ENCODE data around the gene TFG.

The TFG gene

DNA sequence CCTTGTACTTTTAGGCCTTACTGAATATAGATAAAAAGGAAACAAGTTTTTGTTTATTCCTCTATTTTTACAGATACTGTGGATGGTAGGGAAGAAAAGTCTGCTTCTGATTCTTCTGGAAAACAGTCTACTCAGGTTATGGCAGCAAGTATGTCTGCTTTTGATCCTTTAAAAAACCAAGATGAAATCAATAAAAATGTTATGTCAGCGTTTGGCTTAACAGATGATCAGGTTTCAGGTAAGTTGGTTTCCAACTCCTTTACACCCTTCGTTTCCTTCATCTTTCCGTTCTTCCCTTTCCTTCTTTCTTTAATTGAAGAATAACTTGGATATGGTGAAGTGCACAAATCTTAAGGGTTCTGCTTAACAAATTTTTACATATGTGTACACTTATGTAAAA lies 23.1 kb downstream of the TFG start:
- DNase-seq (ENCODE audit: low read depth), result no peak
- H3K4me3 ChIP-seq (ENCODE audit: control insufficient read depth, low read depth, low read length), result no peak overlapping the region
- TF ChIP-seq, protein P1, sequence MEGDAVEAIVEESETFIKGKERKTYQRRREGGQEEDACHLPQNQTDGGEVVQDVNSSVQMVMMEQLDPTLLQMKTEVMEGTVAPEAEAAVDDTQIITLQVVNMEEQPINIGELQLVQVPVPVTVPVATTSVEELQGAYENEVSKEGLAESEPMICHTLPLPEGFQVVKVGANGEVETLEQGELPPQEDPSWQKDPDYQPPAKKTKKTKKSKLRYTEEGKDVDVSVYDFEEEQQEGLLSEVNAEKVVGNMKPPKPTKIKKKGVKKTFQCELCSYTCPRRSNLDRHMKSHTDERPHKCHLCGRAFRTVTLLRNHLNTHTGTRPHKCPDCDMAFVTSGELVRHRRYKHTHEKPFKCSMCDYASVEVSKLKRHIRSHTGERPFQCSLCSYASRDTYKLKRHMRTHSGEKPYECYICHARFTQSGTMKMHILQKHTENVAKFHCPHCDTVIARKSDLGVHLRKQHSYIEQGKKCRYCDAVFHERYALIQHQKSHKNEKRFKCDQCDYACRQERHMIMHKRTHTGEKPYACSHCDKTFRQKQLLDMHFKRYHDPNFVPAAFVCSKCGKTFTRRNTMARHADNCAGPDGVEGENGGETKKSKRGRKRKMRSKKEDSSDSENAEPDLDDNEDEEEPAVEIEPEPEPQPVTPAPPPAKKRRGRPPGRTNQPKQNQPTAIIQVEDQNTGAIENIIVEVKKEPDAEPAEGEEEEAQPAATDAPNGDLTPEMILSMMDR (conservative IDR thresholded peaks at IDR 0.05; ENCODE audit: control insufficient read depth, insufficient read depth, low read depth, low read length), result no peak

DNA sequence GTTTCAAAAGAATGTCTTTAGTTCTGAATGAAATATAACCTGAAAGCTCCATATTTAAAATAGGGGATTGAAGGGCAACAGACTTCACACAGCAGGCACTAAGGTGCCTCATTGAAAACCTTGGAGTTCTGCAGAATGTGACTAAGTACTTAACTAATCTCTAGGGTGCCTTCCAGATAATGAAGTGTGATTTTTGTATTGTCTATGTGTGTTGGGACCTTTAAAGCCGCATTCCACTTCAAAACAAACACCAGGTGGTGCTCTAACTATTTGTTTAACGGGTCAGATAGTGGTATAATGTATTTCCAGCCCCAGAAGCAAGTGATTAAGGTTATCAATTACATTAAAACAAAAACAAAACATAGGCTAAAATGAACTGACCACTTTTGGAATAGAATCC lies 28.0 kb downstream of the TFG start:
- DNase-seq (ENCODE audit: low read depth), result peak; percentile 46
- TF ChIP-seq, protein P1 (conservative IDR thresholded peaks at IDR 0.05; ENCODE audit: control insufficient read depth, insufficient read depth, low read depth, low read length), result peak; percentile 44
- no peak overlapping the region for H3K4me3 ChIP-seq (ENCODE audit: control insufficient read depth, low read depth, low read length)

DNA sequence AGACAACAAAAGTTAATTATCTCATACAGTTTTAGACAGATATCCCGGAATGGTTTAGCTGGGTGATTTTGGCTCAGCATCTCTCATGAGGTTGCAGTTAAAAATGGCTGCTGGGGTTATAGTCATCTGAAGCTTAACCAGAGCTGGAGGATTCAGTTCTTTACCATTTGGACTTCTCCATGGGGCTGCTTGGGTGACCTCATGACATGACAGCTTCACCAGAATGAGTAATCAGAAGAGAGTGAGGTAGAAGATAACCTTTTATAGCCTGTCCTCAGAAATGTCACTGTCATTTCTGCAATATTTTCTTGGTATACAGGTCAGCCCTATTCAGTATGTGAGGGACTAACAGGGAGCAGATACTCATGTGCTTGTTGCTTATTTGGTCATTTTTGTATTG lies 30.9 kb downstream of the TFG start:
- DNase-seq (ENCODE audit: low read depth), result peak; percentile 25
- no peak overlapping the region for H3K4me3 ChIP-seq (ENCODE audit: control insufficient read depth, low read depth, low read length)
- TF ChIP-seq, protein P1 (conservative IDR thresholded peaks at IDR 0.05; ENCODE audit: control insufficient read depth, insufficient read depth, low read depth, low read length), result no peak

DNA sequence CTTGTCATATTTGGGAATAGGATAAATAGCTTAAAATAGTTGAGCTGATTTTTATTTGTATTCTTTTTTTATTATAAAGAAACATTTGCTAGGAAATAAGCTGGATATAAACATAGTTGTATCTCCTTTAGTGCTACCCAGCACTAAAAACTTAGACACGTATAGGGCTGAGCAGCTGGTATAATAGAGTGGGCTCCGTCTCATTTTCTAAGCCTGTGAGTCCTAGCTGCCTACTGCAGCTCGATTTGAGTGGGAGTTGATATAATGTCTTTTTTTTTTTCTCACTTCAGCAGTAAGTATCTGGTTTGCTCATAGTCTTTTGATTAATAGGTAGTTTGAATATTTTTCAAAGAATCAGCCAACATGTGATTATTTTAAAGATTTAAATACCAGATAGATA lies 34.2 kb downstream of the TFG start:
- no peak overlapping the region for H3K4me3 ChIP-seq (ENCODE audit: control insufficient read depth, low read depth, low read length)
- no peak for DNase-seq (ENCODE audit: low read depth)
- TF ChIP-seq, protein P1 (conservative IDR thresholded peaks at IDR 0.05; ENCODE audit: control insufficient read depth, insufficient read depth, low read depth, low read length), result no peak

DNA sequence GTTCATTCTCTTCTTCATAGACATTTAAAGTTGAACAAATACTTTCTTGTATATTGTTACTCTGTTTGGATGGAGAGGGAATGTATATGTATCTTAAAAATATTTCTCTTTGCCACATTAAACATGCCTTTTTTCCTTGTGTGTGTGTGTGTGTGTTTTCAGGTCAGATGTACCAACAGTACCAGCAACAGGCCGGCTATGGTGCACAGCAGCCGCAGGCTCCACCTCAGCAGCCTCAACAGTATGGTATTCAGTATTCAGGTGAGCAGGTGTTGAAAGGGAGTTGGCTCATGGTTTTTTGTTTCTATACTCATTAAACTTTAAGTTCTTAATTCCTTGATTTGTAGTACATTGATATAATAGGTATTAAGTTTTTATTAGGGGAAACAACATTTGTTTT lies 35.4 kb downstream of the TFG start:
- no peak for DNase-seq (ENCODE audit: low read depth)
- H3K4me3 ChIP-seq (ENCODE audit: control insufficient read depth, low read depth, low read length), result no peak overlapping the region
- TF ChIP-seq, protein P1 (conservative IDR thresholded peaks at IDR 0.05; ENCODE audit: control insufficient read depth, insufficient read depth, low read depth, low read length), result no peak

DNA sequence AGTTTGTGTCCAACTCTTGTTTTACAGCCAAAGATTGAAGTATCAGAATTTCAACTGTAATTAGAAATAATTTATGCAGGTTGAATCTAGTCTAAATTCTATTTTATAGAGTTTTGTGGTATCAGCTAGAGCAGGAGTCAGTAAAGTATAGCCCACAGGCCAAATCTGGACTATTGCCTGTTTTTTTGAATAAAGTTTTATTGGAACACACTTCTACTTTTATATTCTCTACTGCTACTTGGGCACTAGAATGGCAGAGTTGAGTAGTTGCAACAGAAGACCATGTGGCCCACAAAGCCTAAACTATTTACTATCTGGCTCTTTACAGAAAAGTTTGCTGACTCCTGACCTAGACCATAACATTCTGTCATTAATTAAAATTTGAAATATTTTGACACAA lies 36.3 kb downstream of the TFG start:
- H3K4me3 ChIP-seq (ENCODE audit: control insufficient read depth, low read depth, low read length), result no peak overlapping the region
- TF ChIP-seq, protein P1 (conservative IDR thresholded peaks at IDR 0.05; ENCODE audit: control insufficient read depth, insufficient read depth, low read depth, low read length), result no peak
- DNase-seq (ENCODE audit: low read depth), result no peak

DNA sequence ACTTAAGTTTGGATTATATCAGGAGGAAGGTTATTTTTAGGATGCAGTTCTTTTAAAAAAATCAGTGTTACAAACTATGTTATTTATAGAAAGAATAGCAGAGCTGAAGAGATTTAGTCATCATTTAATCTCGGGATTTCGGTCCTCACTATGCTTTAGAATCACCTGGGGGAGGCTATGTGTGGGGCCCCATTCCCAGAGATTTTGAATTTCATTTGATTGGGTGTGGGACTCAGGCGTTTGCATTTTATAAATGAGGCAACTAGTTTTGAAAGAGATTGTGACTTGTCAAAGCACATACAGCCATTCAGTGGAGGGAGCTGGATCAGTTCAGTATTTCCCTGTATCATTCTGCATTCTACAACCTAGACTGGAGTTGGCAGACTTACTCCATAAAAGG lies 36.8 kb downstream of the TFG start:
- TF ChIP-seq, protein P1 (conservative IDR thresholded peaks at IDR 0.05; ENCODE audit: control insufficient read depth, insufficient read depth, low read depth, low read length), result no peak
- DNase-seq (ENCODE audit: low read depth), result no peak
- H3K4me3 ChIP-seq (ENCODE audit: control insufficient read depth, low read depth, low read length), result no peak overlapping the region
